Transverse colon (tissue), 4 donors: ENCODE measurements around the gene RPTOR. TPM values are rescaled to one million over a fixed set of nuclear protein-coding genes. Genes with fewer than 3 reads are reported as not detected.

Experiments
- DNase-seq: peaks from one replicate; pipeline ENCODE4 v3.0.0-alpha.2; 2019
- H3K27ac ChIP-seq, 4 donors: fragments of 200-600 bp; sonication (generic); 2 replicates each; pipeline ENCODE4 v1.5.1; 2016 to 2018; ENCODE audit warnings: inconsistent platforms in 4 of 4
- H3K27me3 ChIP-seq: fragments of 200-600 bp; sonication (generic); 2 replicates; pipeline ENCODE4 v1.5.1; 2017; ENCODE audit warnings: inconsistent platforms
- H3K36me3 ChIP-seq, 4 donors: fragments of 200-600 bp; sonication (generic); 2 replicates each; pipeline ENCODE4 v1.5.1; 2017 to 2019; ENCODE audit warnings: inconsistent platforms in 4 of 4
- H3K4me1 ChIP-seq, 4 donors: fragments of 200-600 bp; sonication (generic); 2 replicates each; pipeline ENCODE4 v1.5.1; 2017 to 2020; ENCODE audit warnings: inconsistent platforms in 4 of 4
- H3K4me3 ChIP-seq, 4 donors: fragments of 200-600 bp; sonication (generic); 1 replicate in 1 of 4; 2 replicates in 3 of 4; pipeline versions ENCODE4 v1.5.1 to v1.6.1; 2017 to 2019; ENCODE audit warnings: inconsistent platforms in 4 of 4
- H3K9me3 ChIP-seq, 2 donors: fragments of 200-600 bp; sonication (generic); 2 replicates each; pipeline ENCODE4 v1.5.1; 2017 to 2019; ENCODE audit warnings: inconsistent platforms in 2 of 2
- EP300 ChIP-seq: sonication (generic); formaldehyde crosslinking; IDR thresholded peaks from one replicate; pipeline ENCODE4 v1.6.1; 2017; ENCODE audit warnings: antibody characterized with exemption, low read depth
- POLR2A ChIP-seq: fragments of 450-650 bp; IDR thresholded peaks from one replicate; pipeline ENCODE4 v1.6.1; 2016; ENCODE audit warnings: antibody characterized with exemption, mild to moderate bottlenecking, moderate library complexity
- POLR2AphosphoS5 ChIP-seq, 3 donors: sonication (generic); formaldehyde crosslinking; IDR thresholded peaks; one replicate each; pipeline ENCODE4 v1.6.1; 2016; ENCODE audit warnings: antibody characterized with exemption in 3 of 3
- WGBS, 2 donors: methylation state at CpG; one replicate each; pipeline ENCODE4 v1.1.5; 2018; ENCODE audit warnings: low coverage in 1 of 2; 5-methylcytosine and 5-hydroxymethylcytosine counted together
- in situ Hi-C, 4 donors: fragments of 200-750 bp; cut with MboI; loops; one replicate each; pipeline versions ENCODE4 v1.15.0 to v1.15.1; 2017; ENCODE audit warnings: low sequenced_read_pairs in 3 of 4, low pct_ligation_motif_present in 1 of 4, low pct_unique_long_range_greater_than_20kb in 1 of 4
- intact Hi-C: fragments of 100-400 bp; cut with DNase I; formaldehyde crosslinking; loops from one replicate; pipeline ENCODE4 v1.15.1; 2023; ENCODE audit warnings: low total_unique reads
- total RNA-seq, 4 donors: library from RNA; depleted of rRNA; stranded (reverse); fragments of >200 nt; gene quantifications; one replicate each; pipeline ENCODE4 v1.1.0, GENCODE V29; 2016
- TF ChIP-seq, protein P1 (sequence below), 5 experiments: fragments of 200-600 bp in 3 of 5; fragments of 450-650 bp in 2 of 5; sonication (generic) in 3 of 5; IDR thresholded peaks; 1 replicate in 2 of 5; 2 replicates in 3 of 5; pipeline ENCODE4 v1.5.1; 2016 to 2017; ENCODE audit warnings: antibody characterized with exemption in 5 of 5, inconsistent platforms in 3 of 5, mild to moderate bottlenecking in 2 of 5, moderate library complexity in 1 of 5

The RPTOR gene
- total RNA-seq, 4 donors from 2014 or later, result 28.9 to 79.3 (median 48.0) TPM

DNA sequence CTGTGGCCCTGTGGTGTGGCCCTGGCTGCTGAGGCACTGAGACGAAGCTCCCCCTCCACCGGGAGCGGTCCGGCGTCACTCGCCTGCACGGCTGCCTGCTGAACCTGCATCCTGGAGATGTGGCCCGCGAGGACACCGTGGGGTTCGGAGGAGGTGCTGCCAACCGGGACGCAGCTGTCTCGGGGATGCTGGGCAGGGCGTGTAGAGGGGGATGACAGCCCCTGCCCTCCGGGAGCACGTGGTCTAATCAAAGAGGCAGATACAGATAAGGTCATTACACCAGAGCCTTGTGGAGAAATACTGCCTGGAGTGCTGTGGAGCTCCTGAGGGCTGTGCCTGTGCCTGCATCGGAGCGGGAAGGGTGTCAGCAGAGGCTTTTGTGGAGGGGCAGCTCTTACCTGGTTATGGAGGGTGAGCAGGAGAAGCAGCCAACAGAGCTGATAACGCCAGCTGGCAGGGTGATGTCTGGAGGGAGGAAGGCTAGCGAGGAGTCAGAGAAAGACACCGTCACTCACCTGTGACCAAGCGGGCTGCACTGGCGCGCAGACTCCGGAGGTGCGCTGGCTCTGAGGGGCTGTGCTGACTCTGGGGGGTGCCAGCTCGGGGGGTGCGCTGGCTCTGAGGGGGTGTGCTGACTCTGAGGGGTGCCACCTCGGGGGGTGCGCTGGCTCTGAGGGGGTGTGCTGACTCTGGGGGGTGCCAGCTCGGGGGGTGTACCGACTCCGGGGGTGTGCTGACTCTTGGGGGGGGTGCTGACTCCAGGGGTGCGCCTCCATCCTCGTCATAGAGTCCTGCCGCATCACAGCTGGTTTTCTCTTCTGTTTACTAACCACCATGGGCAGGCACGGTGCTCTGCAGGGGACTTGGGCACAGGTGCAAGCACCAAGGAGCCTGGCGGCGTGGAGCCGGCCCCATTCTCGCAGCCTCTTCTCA is 342.3 kb downstream of the RPTOR start:
- Histone ChIP-seq H3K4me3 (no peak overlapping the region), H3K36me3 (no peaks in the 10 kb centered on the region), H3K27me3 (no peaks in the 10 kb centered on the region), H3K9me3 (no peaks in the 10 kb centered on the region), H3K4me1 (peaks cover 0 to 11% (median 4%) of the 10 kb centered on the region in 4 donors), H3K27ac (no peak overlapping the region)
- TF ChIP-seq POLR2AphosphoS5 (IDR thresholded peaks at IDR 0.05) (no peak), POLR2A (no peak), EP300 (no peak)
- TF ChIP-seq, protein P1, sequence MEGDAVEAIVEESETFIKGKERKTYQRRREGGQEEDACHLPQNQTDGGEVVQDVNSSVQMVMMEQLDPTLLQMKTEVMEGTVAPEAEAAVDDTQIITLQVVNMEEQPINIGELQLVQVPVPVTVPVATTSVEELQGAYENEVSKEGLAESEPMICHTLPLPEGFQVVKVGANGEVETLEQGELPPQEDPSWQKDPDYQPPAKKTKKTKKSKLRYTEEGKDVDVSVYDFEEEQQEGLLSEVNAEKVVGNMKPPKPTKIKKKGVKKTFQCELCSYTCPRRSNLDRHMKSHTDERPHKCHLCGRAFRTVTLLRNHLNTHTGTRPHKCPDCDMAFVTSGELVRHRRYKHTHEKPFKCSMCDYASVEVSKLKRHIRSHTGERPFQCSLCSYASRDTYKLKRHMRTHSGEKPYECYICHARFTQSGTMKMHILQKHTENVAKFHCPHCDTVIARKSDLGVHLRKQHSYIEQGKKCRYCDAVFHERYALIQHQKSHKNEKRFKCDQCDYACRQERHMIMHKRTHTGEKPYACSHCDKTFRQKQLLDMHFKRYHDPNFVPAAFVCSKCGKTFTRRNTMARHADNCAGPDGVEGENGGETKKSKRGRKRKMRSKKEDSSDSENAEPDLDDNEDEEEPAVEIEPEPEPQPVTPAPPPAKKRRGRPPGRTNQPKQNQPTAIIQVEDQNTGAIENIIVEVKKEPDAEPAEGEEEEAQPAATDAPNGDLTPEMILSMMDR (IDR thresholded peaks at IDR 0.05), result no peak
- intact Hi-C loops (no loop called here), in situ Hi-C loops (no loop called here)
- WGBS, 2 donors, result 92 to 95% methylated on average over 6 to 39 of the region's 42 CpGs
- no peak for DNase-seq

DNA sequence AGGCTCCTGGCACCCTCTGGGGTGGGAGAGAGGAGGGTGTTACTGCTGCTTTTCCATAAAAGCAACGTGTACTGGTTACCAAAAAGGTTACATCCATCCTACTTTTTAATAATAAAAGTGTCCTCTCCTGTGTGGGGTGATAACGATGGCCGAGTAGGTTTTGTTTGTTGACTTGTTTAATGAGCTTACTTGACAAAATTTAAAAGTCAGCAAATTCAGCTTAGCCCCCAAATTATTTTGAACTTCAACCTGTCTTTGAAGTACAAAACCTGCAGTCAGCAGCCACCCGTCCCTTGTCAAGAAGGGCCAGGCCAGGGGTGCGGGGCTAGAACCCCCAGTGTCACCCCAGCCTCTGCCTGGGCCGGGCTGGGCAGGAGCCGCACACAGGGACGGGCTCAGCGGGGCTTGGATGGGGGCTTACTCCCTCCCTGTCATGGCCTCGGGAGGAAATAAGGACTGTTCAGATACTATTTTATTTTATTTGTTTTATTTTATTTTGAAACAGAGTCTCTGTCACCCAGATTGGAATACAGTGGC is 343.1 kb downstream of the RPTOR start:
- in situ Hi-C loops, result no loop called here
- Histone ChIP-seq H3K9me3 (no peaks in the 10 kb centered on the region), H3K36me3 (no peaks in the 10 kb centered on the region), H3K4me1 (peaks cover 0 to 15% (median 5%) of the 10 kb centered on the region in 4 donors), H3K4me3 (no peak overlapping the region), H3K27me3 (no peaks in the 10 kb centered on the region), H3K27ac (no peak overlapping the region)
- intact Hi-C loops, result no loop called here
- 93 to 97% methylated on average over 5 to 10 of the region's 10 CpGs for whole genome bisulfite sequencing, 2 donors
- TF ChIP-seq POLR2AphosphoS5 (IDR thresholded peaks at IDR 0.05) (no peak), EP300 (no peak), POLR2A (no peak)
- TF ChIP-seq, protein P1 (IDR thresholded peaks at IDR 0.05), result no peak
- DNase-seq, result no peak

DNA sequence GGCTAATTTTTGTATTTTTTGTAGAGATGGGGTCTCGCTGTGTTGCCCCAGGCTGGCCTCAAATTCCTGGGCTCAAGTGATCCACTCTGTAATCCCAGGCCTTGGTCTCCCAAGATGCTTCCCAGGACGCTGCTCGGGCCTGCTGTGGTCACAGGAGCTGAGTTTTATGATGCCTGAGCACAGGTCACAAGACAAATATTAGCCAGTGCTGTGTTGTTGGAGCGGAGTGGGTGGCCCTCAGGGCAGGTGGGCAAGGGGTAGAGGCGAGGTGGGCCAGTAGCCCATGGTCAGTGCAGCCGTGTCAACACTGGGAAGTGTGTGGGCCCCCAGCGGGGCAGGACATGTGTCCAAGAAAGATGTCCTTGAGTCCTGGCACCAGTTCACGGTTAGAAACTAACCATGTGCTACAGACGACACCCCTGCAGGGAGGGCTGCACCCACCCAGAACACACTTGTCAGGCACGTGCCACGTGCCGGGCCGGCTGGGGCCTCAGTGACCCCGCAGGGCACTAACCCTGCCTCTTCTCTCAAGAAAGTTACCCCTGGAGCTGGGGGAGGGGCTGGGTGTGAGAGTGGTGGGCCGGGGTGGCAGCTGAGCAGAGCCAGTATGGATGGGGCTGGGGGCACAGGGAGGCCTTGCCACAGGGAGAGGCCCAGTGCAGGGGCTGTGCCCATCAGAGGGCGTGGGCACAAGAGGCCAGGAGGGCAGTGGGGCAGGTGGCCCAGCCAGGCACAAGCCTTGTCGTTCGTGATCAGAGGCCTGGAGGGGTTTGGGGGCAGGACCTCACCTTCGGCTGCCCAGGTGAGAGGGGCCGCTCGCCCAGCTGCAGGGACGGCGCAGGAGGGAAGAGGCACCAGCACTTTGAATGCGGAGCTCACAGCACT is 343.9 kb downstream of the RPTOR start:
- Histone ChIP-seq H3K9me3 (no peaks in the 10 kb centered on the region), H3K27ac (no peak overlapping the region), H3K36me3 (no peaks in the 10 kb centered on the region), H3K4me3 (no peak overlapping the region), H3K27me3 (no peaks in the 10 kb centered on the region), H3K4me1 (peaks cover 0 to 15% (median 5%) of the 10 kb centered on the region in 4 donors)
- no peak for TF ChIP-seq POLR2A
- TF ChIP-seq POLR2AphosphoS5 (IDR thresholded peaks at IDR 0.05), result no peak
- TF ChIP-seq, protein P1 (IDR thresholded peaks at IDR 0.05), result no peak
- no peak for TF ChIP-seq EP300
- in situ Hi-C loops (no loop called here), intact Hi-C loops (no loop called here)
- DNase-seq, result no peak
- 80 to 94% methylated on average over 1 to 24 of the region's 24 CpGs for WGBS, 2 donors
